Activated CD8-positive, alpha-beta memory T cell treated with anti-CD3 and anti-CD28 coated beads, Interleukin-2, amount 50 U/mL, for 1 hour (primary cell): Measurements from ENCODE around the gene PWWP3B.
"Not testable (repeated sequence)": the region's sequence is repeated elsewhere in the genome, so short reads cannot be mapped to it uniquely, and the experiment has no call there.

Experiments used
- DNase-seq: peaks from one replicate; pipeline ENCODE4 v3.0.0-alpha.2; 2020; ENCODE audit errors: extremely low read depth

PWWP3B gene

GRCh38 chrX:106168107-106168506, at the start of gene PWWP3B:
Gene PWWP3B, plus strand, starts transcription at chrX:106168305. Its CDS starts 37,128 bp downstream, at chrX:106205433.
- no peak for DNase-seq

- DNase-seq: no peak
Observed at GRCh38 chrX:106139048-106139447, 29.1 kb upstream of the PWWP3B start.

- no peak for DNase-seq
Observed at GRCh38 chrX:106144755-106145639, 23.1 kb upstream of the PWWP3B start.

GRCh38 chrX:106150701-106151100, 17.4 kb upstream of the PWWP3B start:
- DNase-seq: no peak

GRCh38 chrX:106159861-106160282, 8.2 kb upstream of the PWWP3B start:
- DNase-seq: no peak

- DNase-seq: no peak
Observed at GRCh38 chrX:106170318-106170717, 2.2 kb downstream of the PWWP3B start.

- no peak for DNase-seq
Observed at GRCh38 chrX:106171293-106171820, 3.3 kb downstream of the PWWP3B start.

GRCh38 chrX:106177106-106177981, 9.2 kb downstream of the PWWP3B start:
- DNase-seq: no peak

- no peak for DNase-seq
Observed at GRCh38 chrX:106177982-106178321, 9.8 kb downstream of the PWWP3B start.

- DNase-seq: no peak
Observed at GRCh38 chrX:106178826-106179225, 10.7 kb downstream of the PWWP3B start.

GRCh38 chrX:106183685-106184084, 15.6 kb downstream of the PWWP3B start:
- not testable (repeated sequence) for DNase-seq

- DNase-seq: no peak
Observed at GRCh38 chrX:106201502-106202178, 33.5 kb downstream of the PWWP3B start.

- no peak for DNase-seq
Observed at GRCh38 chrX:106203315-106203714, 35.2 kb downstream of the PWWP3B start.

- no peak for DNase-seq
Observed at GRCh38 chrX:106208154-106208553, 40.0 kb downstream of the PWWP3B start.
